GM18498 (cell line): ENCODE data around the gene ATG2A.
A peak's percentile ranks its signal among the peaks of the same experiment; 100 is the strongest.
"Not testable (repeated sequence)": the region's sequence is repeated elsewhere in the genome, so short reads cannot be mapped to it uniquely, and the experiment has no call there.

Source experiments
- ATAC-seq: cut with Tn5 transposase; IDR thresholded peaks from one replicate; pipeline ENCODE4 v1.9.1; 2021; ENCODE audit warnings: mild to moderate bottlenecking, moderate library complexity; ENCODE audit not compliant: unreplicated experiment

ATG2A gene

GRCh38 chr11:64858467-64859263, 58.3 kb downstream of the ATG2A start:
- ATAC-seq = peak; percentile 23

DNA sequence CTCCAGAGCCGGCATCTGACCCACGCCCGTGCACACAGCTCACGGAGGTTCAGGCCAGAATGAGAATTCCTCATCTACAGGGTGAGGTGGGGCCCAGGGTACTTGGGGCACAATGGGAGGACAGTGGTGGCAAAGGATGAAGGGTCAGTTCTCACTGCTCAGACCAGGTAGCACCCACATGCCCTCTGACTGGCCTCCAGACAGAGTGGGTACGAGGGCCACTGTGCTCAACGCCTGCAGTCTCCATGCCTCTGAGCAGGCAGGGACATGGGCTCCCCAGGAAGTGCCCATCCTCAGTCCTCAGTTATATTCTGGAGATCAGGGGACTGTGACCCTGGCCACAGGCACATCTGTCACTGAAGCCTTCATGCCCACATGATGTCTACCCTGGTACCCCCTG, 59.5 kb downstream of the ATG2A start:
- ATAC-seq = no peak

- no peak for ATAC-seq
These were observed 60.4 kb downstream of the ATG2A start for GRCh38 chr11:64856382-64857227.

- no peak for ATAC-seq
These were observed 61.3 kb downstream of the ATG2A start for GRCh38 chr11:64855596-64856304.

DNA sequence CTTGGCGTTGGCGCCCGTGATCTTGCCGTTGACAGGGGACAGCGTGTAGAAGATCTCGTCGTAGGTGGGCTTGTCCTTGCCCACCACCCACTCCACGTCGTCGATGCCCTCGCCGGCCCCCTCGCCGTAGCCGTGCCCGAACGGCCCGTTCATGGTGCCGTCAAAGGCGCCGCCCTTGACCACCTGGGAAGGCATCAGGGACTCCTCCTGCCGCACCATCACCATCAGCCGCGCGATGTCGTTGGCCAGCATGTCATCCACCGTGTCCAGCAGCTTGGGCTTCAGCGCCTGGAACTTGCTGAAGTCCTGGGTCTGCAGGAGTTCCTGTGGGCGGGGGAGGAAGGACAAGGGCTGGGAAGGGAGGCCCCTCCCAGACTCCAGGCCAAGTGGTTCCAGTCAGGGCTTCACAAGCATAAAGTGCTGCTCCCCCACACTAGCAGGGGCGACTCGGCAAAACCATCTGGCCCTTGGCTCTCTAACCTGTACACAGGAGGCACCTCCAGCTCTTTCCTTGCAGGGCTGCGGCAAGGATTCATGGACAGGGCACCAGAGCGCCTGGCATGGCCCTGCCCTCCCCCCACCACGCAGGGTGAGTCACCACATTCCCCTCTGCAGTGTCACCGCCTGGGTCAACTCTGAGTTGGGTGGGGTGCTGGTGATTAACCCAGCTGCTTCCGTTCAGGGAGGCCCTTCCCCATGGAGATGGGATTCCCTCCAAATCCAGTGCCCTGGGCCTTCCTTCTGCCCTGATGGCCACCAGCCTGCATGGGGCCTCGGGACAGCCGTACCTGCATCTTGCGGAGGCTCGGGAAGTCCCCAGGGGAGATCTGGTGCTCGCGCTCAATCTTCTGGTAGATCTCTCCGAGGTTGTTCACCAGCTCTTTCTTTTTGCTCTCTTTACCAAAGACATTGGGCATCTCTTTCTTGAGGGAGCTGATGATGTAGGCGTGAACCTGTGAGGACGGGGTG, 62.2 kb downstream of the ATG2A start:
- no peak for ATAC-seq

DNA sequence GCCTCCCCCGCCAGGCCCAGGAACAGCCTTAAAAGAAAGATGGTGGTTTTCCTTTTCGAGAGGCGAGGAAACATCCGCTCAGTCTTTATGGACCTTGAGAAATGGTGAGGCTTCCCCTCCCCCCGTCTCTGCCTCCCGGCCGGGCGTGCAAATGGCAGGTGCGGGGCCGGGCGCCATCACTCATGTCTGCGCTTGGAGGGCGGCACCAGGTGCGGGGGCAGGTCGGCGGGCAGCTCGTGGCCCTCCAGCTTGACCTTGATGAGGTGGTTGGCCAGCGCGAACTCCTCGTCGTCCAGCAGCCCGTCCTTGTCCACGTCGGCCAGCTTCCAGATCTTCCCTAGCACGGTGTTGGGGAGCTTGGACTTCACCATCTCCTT, 62.9 kb downstream of the ATG2A start:
- ATAC-seq = no peak

DNA sequence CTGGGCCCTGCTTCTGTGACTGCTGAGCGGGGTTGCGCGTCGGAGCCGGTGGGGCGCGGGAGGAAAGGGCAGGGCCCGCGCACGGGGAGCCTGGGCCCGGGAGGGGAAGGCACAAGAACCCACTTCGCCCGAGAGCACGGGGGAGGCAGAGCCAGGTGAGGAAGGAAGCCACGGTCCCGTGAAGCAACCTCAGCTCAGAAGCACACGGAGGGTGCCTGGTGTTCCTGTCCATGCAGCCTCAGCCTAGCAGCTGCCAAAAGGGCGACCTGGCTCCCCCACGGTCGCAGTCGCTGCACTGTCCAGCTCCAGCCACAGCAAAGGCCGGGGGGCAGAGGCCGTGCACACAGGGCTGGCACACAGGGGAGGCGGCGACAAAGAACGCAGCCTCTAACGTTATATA, 63.3 kb downstream of the ATG2A start:
- ATAC-seq = no peak

- ATAC-seq = no peak
These were observed 64.1 kb downstream of the ATG2A start for GRCh38 chr11:64852804-64853509.

- ATAC-seq = no peak
These were observed 65.1 kb downstream of the ATG2A start for GRCh38 chr11:64851831-64852351.

DNA sequence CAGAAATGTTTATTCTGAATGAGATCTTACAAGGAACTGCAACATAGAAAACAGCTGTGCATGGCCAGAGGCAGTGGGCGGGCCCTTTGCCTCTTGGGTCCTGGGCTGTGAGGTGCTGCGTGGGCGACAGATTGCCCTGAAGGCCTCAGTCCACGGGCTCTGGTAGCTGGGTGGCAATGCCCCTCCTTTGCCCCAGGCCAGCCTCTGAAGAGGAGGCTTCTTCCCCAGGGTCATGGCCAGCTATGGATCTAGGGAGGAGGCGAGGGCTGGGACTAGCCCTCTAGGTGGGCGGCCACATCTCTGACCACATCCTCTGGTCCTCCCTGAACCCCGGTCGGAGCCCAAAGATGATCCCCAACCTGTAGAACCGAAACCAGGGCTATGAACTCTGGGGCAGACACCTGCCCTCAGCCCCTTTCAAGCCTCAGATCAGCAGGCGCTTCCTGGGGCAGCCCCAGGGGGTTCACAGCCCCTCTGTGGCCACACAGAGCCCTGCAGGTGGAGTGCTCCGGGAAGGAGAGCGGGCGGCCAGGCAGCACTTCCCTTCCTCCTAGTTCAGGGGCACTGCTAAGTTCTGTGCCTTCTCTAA, 65.9 kb downstream of the ATG2A start:
- peak; percentile 69 for ATAC-seq

- no peak for ATAC-seq
These were observed 67.2 kb downstream of the ATG2A start for GRCh38 chr11:64849598-64850356.

- no peak for ATAC-seq
These were observed 68.0 kb downstream of the ATG2A start for GRCh38 chr11:64848826-64849597.

DNA sequence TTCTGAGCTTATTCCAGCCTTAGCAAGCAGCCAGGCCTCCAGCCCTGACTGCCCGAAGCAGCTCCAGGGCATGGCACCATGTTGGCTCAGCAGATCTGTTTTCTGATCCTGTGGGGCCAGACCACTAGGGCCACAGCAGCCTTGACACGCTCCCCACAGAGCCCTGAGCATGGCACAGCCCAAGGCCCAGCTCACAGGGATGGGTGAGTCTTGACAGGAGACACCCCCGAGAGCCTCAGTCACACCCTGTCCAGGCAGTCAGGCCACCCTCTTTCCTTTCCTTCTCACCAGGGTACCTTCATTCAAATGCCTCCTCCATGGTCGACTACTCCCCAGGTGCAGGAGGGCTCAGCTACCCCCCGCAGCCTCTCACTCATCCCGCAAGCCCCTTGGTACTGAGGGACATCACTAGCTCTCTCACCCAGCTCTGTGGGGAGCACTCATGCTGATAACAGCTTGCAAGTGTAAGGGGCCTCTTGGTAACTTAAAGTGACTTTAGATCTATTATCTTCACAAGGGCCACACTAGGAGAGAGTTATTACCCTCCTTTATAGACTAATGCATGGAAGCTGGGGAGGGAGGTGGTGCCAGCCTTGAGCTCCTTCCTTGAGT, 68.7 kb downstream of the ATG2A start:
- ATAC-seq = no peak

GRCh38 chr11:64846998-64847666, 69.9 kb downstream of the ATG2A start:
- ATAC-seq = no peak

GRCh38 chr11:64845776-64846129, 71.3 kb downstream of the ATG2A start:
- ATAC-seq = not testable (repeated sequence)

GRCh38 chr11:64845129-64845775, 71.8 kb downstream of the ATG2A start:
- no peak for ATAC-seq
